ENCODE data around the gene NXPH1.

- TF ChIP-seq PREB (CRISPR knock-in tag; IDR thresholded peaks at IDR 0.05; ENCODE audit: borderline replicate concordance) (no peak), CTCF (IDR thresholded peaks at IDR 0.05) (no peak), E2F4 (CRISPR knock-in tag; IDR thresholded peaks at IDR 0.05; ENCODE audit: borderline replicate concordance, low read depth) (no peak), TEAD4 (CRISPR knock-in tag; IDR thresholded peaks at IDR 0.05) (no peak)
- TF ChIP-seq, protein P1, sequence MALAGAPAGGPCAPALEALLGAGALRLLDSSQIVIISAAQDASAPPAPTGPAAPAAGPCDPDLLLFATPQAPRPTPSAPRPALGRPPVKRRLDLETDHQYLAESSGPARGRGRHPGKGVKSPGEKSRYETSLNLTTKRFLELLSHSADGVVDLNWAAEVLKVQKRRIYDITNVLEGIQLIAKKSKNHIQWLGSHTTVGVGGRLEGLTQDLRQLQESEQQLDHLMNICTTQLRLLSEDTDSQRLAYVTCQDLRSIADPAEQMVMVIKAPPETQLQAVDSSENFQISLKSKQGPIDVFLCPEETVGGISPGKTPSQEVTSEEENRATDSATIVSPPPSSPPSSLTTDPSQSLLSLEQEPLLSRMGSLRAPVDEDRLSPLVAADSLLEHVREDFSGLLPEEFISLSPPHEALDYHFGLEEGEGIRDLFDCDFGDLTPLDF (CRISPR knock-in tag; IDR thresholded peaks at IDR 0.05), result no peak
Measured at GRCh38 chr7:8441106-8441965, 7.9 kb downstream of the NXPH1 start.

Data from WTC11 (cell line).